Osteocyte (in vitro differentiated cells): ENCODE measurements around the gene ATG14. TPM values are rescaled to one million over a fixed set of nuclear protein-coding genes. Genes with fewer than 3 reads are reported as not detected.

ENCODE experiments used
- DNase-seq: peaks from one replicate; pipeline ENCODE4 v3.0.0; 2021; ENCODE audit warnings: mixed read lengths; ENCODE audit not compliant: unreplicated experiment; ENCODE audit errors: extremely low spot score
- H3K27ac Mint-ChIP-seq: one replicate; pipeline ENCODE4 v1.8.0; 2021; ENCODE audit warnings: mild to moderate bottlenecking, mixed read lengths; ENCODE audit not compliant: unreplicated experiment
- H3K27me3 Mint-ChIP-seq: one replicate; pipeline ENCODE4 v1.8.0; 2021; ENCODE audit warnings: mixed read lengths; ENCODE audit not compliant: unreplicated experiment
- H3K36me3 Mint-ChIP-seq: one replicate; pipeline ENCODE4 v1.8.0; 2021; ENCODE audit warnings: mixed read lengths; ENCODE audit not compliant: unreplicated experiment
- H3K4me1 Mint-ChIP-seq: one replicate; pipeline ENCODE4 v1.8.0; 2021; ENCODE audit warnings: mixed read lengths; ENCODE audit not compliant: unreplicated experiment
- H3K4me3 Mint-ChIP-seq: one replicate; pipeline ENCODE4 v1.8.0; 2021; ENCODE audit warnings: mild to moderate bottlenecking, moderate library complexity, mixed read lengths; ENCODE audit not compliant: unreplicated experiment
- H3K9me3 Mint-ChIP-seq: one replicate; pipeline ENCODE4 v1.8.0; 2021; ENCODE audit warnings: mixed read lengths; ENCODE audit not compliant: unreplicated experiment
- total RNA-seq: library from RNA; stranded (reverse); gene quantifications from 2 replicates; pipeline ENCODE4 v1.2.1, GENCODE V29; 2021
- TF ChIP-seq, protein P1 (sequence below): fragments of 200-600 bp; sonication (generic); IDR thresholded peaks from 2 replicates; pipeline ENCODE4 v1.5.0; 2021; ENCODE audit warnings: antibody characterized with exemption, mild to moderate bottlenecking, moderate library complexity

The ATG14 gene
- total RNA-seq, 1 donor from 2014 or later = 13.8 TPM

DNA sequence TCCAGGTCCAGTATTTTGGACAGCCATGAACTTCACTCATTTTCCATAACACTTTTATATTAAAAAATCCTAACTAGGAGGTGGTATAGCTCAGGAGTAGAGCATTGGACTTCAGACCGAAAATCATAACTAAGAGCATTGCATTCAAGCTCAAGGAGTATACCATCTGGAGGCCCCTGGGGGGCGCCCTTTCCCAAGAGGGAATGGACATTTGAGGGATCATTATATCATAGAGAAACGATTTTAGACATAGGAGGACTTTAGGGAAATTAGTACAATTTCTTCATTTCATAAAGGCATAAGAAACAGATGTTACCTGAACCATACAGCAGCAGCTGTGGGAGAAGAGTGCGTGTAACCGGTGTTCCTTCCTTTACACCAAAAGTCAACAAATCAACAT is 5.2 kb upstream of the ATG14 start:
- Mint-ChIP-seq H3K36me3 (no peaks in the 10 kb centered on the region), H3K4me3 (no peak overlapping the region), H3K4me1 (peaks cover 6% of the 10 kb centered on the region), H3K27me3 (peaks cover 36% of the 10 kb centered on the region), H3K9me3 (no peaks in the 10 kb centered on the region), H3K27ac (no peak overlapping the region)
- no peak for DNase-seq
- TF ChIP-seq, protein P1, sequence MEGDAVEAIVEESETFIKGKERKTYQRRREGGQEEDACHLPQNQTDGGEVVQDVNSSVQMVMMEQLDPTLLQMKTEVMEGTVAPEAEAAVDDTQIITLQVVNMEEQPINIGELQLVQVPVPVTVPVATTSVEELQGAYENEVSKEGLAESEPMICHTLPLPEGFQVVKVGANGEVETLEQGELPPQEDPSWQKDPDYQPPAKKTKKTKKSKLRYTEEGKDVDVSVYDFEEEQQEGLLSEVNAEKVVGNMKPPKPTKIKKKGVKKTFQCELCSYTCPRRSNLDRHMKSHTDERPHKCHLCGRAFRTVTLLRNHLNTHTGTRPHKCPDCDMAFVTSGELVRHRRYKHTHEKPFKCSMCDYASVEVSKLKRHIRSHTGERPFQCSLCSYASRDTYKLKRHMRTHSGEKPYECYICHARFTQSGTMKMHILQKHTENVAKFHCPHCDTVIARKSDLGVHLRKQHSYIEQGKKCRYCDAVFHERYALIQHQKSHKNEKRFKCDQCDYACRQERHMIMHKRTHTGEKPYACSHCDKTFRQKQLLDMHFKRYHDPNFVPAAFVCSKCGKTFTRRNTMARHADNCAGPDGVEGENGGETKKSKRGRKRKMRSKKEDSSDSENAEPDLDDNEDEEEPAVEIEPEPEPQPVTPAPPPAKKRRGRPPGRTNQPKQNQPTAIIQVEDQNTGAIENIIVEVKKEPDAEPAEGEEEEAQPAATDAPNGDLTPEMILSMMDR = peak; percentile 45

GRCh38 chr14:55414551-55414950 is 2.9 kb upstream of the ATG14 start:
- H3K27ac Mint-ChIP-seq = no peak overlapping the region
- TF ChIP-seq, protein P1 = no peak
- H3K36me3 Mint-ChIP-seq = no peaks in the 10 kb centered on the region
- no peak for DNase-seq
- no peak overlapping the region for H3K4me3 Mint-ChIP-seq
- no peaks in the 10 kb centered on the region for H3K9me3 Mint-ChIP-seq
- H3K4me1 Mint-ChIP-seq = peaks cover 20% of the 10 kb centered on the region
- peaks cover 32% of the 10 kb centered on the region for H3K27me3 Mint-ChIP-seq

DNA sequence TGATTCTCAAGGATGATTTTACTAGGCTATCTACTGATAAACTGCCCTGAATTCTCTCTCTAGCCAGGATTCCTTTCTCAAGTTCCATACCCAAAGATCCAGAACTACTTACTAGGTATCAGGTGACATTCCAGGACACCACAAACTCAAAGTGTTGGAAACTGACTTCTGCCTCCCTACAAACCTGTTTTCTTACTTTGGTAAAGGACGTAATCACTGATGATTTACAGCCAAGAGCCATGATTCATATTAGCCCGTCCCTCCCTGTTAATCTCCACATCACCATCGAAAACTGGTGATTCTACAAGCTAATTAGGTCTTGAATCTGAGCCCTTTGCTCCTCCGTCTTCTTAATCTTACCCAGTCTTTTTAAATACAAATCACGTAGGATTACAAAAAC is 1.0 kb upstream of the ATG14 start:
- peaks cover 32% of the 10 kb centered on the region for H3K27me3 Mint-ChIP-seq
- TF ChIP-seq, protein P1 = no peak
- H3K4me3 Mint-ChIP-seq = peak overlapping the region; percentile 90
- peaks cover 24% of the 10 kb centered on the region for H3K4me1 Mint-ChIP-seq
- no peak overlapping the region for H3K27ac Mint-ChIP-seq
- DNase-seq = no peak
- H3K36me3 Mint-ChIP-seq = no peaks in the 10 kb centered on the region
- H3K9me3 Mint-ChIP-seq = no peaks in the 10 kb centered on the region

- peaks cover 24% of the 10 kb centered on the region for H3K4me1 Mint-ChIP-seq
- no peaks in the 10 kb centered on the region for H3K9me3 Mint-ChIP-seq
- no peak for DNase-seq
- TF ChIP-seq, protein P1 = no peak
- peaks cover 18% of the 10 kb centered on the region for H3K27me3 Mint-ChIP-seq
- peak overlapping the region; percentile 96 for H3K27ac Mint-ChIP-seq
- H3K36me3 Mint-ChIP-seq = no peaks in the 10 kb centered on the region
- peak overlapping the region; percentile 90 for H3K4me3 Mint-ChIP-seq
Measured at GRCh38 chr14:55410876-55411275, 754 bp downstream of the ATG14 start.

GRCh38 chr14:55404173-55404854 is 7.3 kb downstream of the ATG14 start:
- TF ChIP-seq, protein P1 = no peak
- no peaks in the 10 kb centered on the region for H3K9me3 Mint-ChIP-seq
- no peaks in the 10 kb centered on the region for H3K27me3 Mint-ChIP-seq
- H3K4me1 Mint-ChIP-seq = peaks cover 6% of the 10 kb centered on the region
- no peak for DNase-seq
- no peak overlapping the region for H3K27ac Mint-ChIP-seq
- no peaks in the 10 kb centered on the region for H3K36me3 Mint-ChIP-seq
- no peak overlapping the region for H3K4me3 Mint-ChIP-seq
